HK-2 (cell line): ENCODE data around the gene LDLRAP1.
"Not testable (repeated sequence)": the region's sequence is repeated elsewhere in the genome, so short reads cannot be mapped to it uniquely, and the experiment has no call there.

Source experiments
- DNase-seq: peaks from one replicate; pipeline ENCODE4 v3.0.0-alpha.2; 2018; ENCODE audit not compliant: unreplicated experiment

Gene LDLRAP1

DNA sequence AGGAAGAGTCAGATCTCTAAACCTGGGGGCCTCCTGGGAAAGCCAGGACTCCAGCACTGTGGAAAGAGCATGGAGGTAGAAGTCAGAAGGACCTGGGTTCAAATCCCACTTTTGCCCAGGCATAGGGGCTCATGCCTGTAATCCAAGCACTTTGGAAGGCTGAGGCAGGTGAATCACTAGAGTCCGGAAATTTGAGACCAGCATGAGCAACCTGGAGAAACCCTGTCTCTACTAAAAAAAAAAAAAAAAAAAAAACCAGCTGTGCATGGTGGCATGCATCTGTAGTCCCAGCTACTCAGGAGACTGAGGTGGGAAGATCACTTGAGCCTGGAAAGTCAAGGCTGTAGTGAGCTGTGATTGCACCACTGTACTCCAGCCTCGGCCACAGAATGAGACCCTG, 31.8 kb downstream of the LDLRAP1 start:
- DNase-seq, result no peak

DNA sequence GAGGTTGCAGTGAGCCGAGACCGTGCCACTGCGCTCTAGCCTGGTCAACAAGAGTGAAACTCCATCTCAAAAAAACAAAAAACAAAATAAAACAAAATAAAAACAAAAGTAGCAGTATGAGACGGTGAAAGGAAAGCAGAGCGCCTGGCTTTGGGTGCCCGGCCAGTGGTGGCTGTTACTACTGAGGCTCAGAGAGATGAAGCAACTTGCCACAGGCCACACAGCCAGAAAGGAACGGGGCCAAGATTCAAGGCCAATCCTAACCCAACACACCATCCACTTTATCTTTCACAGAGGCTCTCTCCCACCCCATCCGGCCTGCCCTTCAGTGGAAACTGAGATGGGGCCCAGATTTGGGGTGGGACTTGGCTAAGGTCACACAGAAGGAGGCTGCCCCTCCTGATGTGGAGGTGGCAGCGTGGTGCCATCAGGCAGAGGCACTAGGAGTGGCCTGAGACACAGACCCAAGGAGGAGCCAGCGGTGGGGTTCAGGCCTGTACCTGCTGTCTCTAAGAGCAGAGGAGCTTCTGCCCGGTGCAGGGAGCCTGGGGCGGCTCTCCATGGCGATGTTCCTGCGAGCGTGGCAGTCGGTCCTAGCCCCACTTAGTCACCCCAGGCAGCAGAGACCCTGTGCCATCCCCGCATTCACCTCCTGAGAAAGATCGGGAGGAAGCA, 33.2 kb downstream of the LDLRAP1 start:
- no peak for DNase-seq

GRCh38 chr1:25577134-25577920, 33.9 kb downstream of the LDLRAP1 start:
- DNase-seq, result no peak

GRCh38 chr1:25579292-25580252, 36.2 kb downstream of the LDLRAP1 start:
- DNase-seq, result no peak

- no peak for DNase-seq
Observed at GRCh38 chr1:25580927-25581326, 37.5 kb downstream of the LDLRAP1 start.

DNA sequence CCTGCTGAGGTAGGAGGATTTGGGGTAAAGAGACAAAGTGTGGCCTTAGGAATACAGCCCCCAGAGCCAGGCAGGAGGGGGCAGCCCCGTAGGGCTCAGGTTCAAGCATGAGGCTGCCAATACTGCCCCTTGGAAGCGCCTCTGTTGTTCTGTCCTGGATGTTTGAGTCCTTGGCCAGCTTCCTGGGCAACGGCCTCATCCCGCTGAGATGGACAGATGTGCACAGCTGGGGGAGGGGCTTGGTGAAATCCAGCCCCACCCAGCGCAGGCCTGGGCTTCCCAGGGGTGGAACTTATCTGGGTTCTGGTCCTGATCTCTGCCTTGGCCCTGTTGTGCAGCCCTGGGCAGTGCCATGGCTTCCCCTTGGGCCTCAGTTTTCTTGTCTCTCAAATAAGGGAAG, 38.4 kb downstream of the LDLRAP1 start:
- DNase-seq, result no peak

DNA sequence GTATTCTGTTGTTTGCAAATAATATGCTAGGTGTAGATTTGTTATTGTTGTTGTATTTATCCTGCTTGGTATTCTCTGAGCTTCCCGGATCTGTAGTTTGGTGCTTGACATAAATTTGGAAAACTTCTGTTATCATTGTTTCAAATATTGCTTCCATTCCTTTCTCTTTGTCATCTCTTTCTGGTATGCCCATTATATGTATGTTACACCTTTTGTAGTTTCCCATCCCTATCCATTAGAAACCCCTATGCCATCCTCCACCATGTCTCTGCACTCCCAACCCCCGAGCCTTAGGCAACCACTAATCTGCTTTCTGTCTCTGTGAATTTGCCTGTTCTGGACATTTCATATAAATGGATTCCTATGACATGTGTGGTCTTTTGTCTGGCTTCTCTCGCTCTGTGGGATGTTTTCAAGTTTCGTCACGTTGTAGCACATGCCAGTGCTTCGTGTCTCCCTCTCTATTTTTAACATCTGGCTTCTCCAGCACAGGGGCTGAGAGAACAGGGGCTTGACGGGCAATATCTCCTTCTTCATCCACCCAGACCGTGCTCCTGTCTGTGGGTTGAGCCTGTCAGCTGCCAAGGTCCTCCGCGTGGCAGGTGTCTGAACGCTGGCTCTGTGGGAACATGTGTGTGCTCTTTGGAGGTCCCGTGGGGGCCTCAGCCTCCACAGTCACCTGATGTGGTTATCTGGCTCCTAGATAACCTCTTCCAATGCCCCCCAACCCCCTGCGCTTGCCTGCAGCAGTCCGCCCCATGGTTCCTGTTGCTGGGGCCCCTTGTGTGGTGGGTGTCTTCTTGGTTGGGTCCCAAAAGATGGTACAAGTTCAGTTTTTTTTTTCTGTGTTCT, 40.3 kb downstream of the LDLRAP1 start:
- DNase-seq, result no peak

GRCh38 chr1:25586181-25586588, 42.8 kb downstream of the LDLRAP1 start:
- DNase-seq, result no peak

GRCh38 chr1:25587290-25587689, 43.9 kb downstream of the LDLRAP1 start:
- DNase-seq, result no peak

- not testable (repeated sequence) for DNase-seq
Observed at GRCh38 chr1:25588224-25588623, 44.8 kb downstream of the LDLRAP1 start.

DNA sequence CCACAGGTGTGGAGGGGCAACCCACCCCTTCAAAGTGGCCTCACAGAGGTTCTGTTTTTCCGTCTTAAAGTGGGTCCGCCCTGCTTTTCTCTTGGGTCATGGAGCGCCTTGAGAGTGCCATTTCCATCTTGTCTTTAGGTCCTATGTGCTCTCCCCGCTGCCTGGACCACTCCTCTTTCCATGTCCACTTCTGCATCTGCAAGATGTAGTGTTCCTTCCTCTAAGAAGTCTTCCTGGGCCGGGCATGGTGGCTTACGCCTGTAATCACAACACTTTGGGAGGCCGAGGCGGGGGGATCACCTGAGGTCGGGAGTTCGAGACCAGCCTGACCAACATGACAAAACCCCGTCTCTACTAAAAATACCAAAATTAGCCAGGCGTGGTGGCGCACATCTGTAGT, 45.4 kb downstream of the LDLRAP1 start:
- not testable (repeated sequence) for DNase-seq

- DNase-seq, result no peak
Observed at GRCh38 chr1:25590096-25590824, 46.9 kb downstream of the LDLRAP1 start.

DNA sequence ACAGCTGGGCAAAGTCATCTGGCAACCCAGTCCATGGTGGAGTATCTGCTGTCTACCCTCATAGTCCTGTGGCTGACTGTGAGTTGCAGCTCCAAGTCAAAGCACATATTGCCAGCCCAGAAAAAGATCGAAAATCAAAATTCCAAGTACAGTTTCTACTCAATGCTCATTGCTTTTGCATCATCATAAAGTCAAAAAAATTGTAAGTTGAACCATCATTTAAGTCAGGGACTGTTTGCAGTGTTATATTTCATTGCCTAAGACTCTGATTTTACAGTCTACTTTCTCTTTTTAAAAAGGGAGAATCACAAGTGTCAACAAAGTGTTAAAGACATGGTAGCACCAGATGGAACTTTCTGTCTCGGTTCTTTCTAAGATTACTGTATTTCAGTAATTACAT, 50.5 kb downstream of the LDLRAP1 start:
- no peak for DNase-seq

DNA sequence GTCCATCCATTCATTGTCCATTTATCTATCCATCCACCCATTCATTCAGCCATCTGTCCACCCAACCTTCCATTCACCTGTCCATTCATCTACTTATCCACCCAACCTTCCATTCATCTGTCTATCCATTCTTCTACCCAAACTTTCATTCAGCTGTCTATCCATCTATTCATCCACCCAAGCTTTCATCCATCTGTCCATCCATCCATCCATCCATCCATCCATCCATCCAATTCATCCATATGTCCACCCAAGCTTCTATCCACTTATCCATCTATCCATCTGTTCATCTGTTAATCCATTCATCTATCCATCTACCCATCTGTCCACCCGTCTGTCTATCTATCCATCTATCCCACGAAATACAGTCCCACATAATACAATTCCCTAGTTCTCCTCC, 51.6 kb downstream of the LDLRAP1 start:
- DNase-seq, result no peak

DNA sequence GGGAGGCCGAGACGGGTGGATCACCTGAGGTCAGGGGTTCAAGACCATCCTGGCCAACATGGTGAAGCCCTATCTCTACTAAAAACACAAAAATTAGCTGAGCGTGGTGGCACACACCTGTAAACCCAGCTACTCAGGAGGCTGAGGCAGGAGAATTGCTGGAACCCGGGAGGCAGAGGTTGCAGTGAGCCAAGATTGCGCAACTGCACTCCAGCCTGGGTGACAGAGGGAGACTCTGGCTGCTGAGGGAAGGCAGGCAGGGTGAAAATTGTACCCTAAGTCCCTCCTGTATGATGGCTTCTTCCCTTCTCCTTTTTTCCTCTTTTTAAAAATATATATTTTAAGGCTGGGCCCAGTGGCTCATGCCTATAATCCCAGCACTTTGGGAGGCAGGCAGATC, 53.2 kb downstream of the LDLRAP1 start:
- not testable (repeated sequence) for DNase-seq

- DNase-seq, result no peak
Observed at GRCh38 chr1:25598879-25599278, 55.5 kb downstream of the LDLRAP1 start.

DNA sequence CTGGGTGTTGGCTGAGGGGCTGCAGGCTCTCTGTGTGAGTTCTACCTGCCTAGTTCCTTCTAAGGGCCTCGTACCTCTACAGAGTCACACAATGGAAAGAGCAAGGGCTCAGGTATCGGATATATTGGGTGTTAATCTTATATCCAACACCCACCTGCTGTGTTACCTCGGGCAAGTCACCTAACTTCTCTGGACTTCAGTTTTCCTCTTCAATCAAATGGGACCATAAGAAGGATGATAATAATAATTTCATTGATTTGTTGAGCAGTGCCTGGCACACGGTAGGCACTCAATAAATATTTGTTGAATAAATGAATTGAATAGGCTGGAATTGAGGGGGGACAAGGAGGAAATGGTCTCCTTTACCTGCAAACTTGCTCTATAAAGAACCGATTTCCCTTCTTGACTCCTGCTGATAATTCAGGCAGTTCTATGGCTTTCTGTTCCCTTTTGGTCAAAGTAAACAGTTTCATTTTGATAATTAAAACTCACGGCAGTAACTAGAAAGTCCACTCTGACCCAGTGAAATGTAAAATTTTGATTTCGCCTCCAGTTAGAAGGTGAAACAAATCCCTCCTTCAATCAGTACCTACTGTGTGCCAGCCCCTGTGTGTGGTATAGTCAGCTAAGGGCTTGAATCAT, 56.7 kb downstream of the LDLRAP1 start:
- no peak for DNase-seq

DNA sequence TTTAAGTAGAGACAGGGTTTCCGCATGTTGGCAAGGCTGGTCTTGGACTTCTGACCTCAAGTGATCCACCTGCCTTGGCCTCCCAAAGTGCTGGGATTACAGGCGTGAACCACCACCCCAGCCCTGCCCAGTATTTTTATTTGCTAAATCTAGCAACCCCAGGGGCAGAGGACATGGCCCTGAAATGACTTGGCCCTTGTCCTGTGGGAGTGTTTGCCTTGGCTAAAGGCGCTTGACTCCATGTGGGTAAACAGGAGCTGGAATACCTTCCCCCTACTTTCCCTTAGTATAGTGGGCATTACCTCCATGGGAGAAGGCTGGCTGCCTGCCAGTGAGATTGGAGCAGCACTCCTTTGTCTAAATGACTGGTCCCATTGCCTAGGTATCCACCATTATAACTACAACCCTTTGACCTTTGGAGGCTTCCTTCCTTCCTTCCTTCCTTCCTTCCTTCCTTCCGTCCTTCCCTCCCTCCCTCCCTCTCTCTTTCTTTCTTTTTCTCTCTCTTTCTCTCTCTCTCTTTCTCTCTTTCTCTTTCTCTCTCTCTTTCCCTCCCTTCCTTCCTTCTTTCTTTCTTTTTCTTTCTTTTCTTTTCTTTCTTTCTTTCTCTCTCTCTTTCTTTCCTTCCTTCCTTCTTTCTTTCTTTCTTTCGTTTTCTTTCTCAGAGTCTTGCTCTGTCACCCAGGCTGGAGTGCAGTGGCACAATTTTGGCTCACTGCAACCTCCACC, 57.7 kb downstream of the LDLRAP1 start:
- DNase-seq, result not testable (repeated sequence)

- not testable (repeated sequence) for DNase-seq
Observed at GRCh38 chr1:25603779-25604538, 60.6 kb downstream of the LDLRAP1 start.
